D721Med (cell line): ENCODE results near the gene MAB21L3.

Experiments
- DNase-seq: peaks from one replicate; pipeline ENCODE4 v3.0.0; 2011; ENCODE audit warnings: low spot score; ENCODE audit not compliant: insufficient read length
- FAIRE-seq: peaks from 2 replicates; lab custom pipeline; 2011; peaks lifted over from hg19 to GRCh38; lab: Jason Lieb, UNC
- TF ChIP-seq, protein P1 (sequence below): IDR thresholded peaks from 2 replicates; pipeline ENCODE4 v1.5.1; 2012; ENCODE audit warnings: mild to moderate bottlenecking, control low read depth; ENCODE audit not compliant: insufficient read depth; ENCODE audit errors: missing control alignments

The MAB21L3 gene

DNA sequence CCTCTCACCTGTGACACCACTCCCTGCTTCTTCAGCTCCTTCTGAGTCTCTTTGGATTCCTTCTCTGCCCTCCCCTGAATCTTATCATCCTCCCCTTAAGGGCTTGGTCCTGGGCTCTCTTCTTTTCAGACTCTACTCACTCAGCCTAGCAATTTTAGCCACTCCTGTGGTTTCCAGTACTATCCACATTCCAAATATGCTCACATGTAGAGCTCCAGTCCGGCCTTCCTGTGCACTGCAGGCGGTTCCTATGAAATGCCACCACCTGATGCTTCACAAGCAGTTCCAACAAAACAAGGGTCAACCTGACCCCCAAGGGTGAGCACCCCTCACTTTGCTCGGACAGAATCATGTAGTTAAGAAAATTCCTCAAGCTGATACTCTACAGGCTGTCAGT, 35.9 kb downstream of the MAB21L3 start:
- FAIRE-seq (no peak), DNase-seq (no peak)
- TF ChIP-seq, protein P1, sequence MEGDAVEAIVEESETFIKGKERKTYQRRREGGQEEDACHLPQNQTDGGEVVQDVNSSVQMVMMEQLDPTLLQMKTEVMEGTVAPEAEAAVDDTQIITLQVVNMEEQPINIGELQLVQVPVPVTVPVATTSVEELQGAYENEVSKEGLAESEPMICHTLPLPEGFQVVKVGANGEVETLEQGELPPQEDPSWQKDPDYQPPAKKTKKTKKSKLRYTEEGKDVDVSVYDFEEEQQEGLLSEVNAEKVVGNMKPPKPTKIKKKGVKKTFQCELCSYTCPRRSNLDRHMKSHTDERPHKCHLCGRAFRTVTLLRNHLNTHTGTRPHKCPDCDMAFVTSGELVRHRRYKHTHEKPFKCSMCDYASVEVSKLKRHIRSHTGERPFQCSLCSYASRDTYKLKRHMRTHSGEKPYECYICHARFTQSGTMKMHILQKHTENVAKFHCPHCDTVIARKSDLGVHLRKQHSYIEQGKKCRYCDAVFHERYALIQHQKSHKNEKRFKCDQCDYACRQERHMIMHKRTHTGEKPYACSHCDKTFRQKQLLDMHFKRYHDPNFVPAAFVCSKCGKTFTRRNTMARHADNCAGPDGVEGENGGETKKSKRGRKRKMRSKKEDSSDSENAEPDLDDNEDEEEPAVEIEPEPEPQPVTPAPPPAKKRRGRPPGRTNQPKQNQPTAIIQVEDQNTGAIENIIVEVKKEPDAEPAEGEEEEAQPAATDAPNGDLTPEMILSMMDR, result no peak

DNA sequence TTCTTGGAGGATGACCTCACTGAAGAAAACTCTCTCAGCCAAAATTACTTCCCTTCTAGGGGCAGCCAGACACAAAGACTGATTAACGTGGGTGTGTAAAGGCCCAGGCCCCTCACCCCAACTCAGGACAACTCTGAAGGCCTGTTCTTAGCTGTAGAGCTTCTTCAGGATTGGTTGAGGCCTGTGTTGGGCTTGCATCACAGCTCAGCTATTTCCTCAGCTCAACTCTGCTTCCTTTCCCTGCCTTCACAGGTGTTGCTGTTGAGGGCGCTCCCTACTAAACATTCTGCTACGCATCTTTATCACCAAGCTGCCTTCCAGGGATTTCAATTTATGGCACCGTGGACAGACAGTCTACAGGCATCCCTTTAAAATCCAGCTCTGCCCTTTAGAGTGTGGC, 36.8 kb downstream of the MAB21L3 start:
- TF ChIP-seq, protein P1, result no peak
- FAIRE-seq (no peak), DNase-seq (no peak)

DNA sequence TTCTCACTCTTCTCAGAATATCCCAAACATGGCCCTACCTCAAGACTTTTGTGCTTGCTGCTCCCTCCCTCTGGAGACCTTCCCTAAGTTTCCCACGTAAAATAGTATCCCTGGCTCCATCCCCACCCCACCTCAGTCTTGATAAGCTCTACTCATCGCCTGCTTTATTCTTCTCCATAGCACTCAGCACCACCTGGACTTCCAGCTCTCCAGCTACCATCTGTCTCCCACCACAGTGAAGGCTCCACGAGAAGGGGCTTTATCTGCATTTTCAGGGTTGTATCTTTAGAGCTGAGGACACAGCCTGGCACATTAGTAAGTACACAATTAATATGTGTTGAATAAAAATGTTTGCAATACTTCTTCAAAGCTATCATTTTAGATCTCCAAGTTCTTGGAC, 37.8 kb downstream of the MAB21L3 start:
- DNase-seq, result no peak
- TF ChIP-seq, protein P1, result no peak
- no peak for FAIRE-seq

DNA sequence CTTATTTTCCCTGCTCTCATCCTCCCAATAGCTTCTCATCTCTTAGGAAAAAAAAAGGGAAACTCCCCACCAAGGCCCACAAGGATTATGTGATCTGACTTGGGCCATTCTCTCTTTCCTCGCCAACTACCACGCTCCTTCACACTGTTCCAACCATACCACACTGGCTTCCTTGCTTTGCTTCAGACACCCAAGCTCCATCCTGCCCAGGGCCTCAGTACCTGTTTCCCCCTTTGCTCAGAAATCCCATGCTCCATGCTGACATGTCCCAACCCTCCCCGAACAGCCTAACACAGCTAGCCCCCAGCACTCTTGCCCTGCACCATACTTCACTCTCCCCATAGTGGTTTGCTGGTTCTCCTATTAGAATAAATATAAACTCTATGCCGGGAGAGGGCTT, 39.2 kb downstream of the MAB21L3 start:
- FAIRE-seq (no peak), DNase-seq (no peak)
- TF ChIP-seq, protein P1, result no peak

DNA sequence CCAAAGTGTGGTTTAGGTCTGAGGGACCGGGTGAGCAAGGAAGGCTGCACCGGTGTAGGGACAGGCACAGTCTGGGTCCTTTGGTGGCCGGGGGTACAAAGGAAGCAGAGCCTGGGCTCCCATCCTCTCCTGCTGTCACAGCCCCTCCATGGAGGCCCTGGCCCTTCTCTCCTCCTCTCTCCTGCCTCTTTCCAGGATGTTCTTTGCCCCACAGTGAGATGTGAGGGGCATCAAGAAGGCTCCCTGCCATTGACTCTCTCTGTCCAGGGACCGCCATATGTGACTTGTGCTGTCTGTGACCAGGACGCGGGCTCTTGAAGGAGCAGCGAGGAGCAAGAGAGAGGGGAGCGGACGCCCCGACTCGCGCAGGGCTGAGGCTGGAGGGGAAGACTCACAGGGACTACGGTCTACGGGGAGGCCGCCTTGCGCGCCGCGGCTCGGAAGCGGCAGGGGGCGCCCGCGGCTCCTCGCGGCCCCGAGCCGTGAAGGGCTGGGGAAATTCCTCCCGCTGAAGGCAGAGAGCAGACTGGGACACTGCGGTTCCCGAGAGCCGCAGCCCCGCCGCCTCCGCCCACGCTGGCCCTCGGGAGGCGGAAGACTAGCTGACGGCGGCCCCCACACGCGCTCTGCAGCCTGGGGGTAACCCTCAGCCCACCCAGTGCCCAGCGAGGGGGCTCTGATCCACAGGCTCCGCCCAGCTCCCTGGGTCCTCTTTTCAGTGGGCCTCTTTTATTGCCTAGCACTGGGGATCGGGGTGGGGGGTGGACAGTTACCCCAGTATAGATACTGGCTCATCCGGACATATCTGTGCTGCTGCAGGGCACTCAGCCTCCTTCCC, 40.8 kb downstream of the MAB21L3 start:
- DNase-seq (peak; percentile 86), FAIRE-seq (no peak)
- TF ChIP-seq, protein P1, result peak; percentile 73

DNA sequence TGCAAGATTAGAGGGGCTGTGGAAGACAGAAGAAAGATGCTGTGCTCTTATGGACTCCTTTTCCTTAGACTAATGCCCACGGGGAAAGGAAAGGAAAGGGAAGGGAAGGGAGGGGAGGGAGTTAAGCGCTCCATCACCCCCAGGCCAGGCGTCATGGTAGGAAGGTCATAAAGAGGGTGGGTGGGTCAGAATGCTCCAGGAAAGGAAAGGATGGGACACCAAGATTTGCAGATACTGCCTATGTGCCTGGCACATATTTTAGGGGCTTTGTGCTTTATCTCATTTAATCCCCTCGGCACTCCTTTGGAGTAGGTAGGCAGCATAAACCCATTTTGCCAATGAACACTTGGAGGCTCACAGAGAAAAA, 41.4 kb downstream of the MAB21L3 start:
- TF ChIP-seq, protein P1, result no peak
- DNase-seq, result no peak

More for the DNA sequence above, 41.4 kb downstream of the MAB21L3 start:
- no peak for FAIRE-seq
